SK-N-MC (cell line): ENCODE results near the gene NFRKB.

ENCODE experiments used
- DNase-seq: peaks from one replicate; pipeline ENCODE4 v3.0.0-alpha.2; 2011; ENCODE audit warnings: low read depth, low spot score
- H3K27ac ChIP-seq: fragments of 200-600 bp; sonication (generic); 2 replicates; pipeline ENCODE4 v1.5.1; 2016; ENCODE audit warnings: mixed run types
- H3K36me3 ChIP-seq: fragments of 200-600 bp; sonication (generic); 2 replicates; pipeline ENCODE4 v1.6.1; 2017; ENCODE audit warnings: antibody characterized with exemption, low read length, mixed read lengths; ENCODE audit not compliant: insufficient read depth
- H3K4me3 ChIP-seq: fragments of 200-600 bp; sonication (generic); 2 replicates; pipeline ENCODE4 v1.5.1; 2016
- H3K9ac ChIP-seq: fragments of 200-600 bp; sonication (generic); 2 replicates; pipeline ENCODE4 v1.8.0; 2017; ENCODE audit warnings: mixed run types, mixed read lengths; ENCODE audit not compliant: insufficient read length
- H3K9me3 ChIP-seq: fragments of 200-600 bp; sonication (generic); 2 replicates; pipeline ENCODE4 v1.6.1; 2017; ENCODE audit warnings: low read depth, mild to moderate bottlenecking, antibody characterized with exemption, low read length, moderate library complexity, mixed read lengths
- EZH2 ChIP-seq: fragments of 200-600 bp; sonication (generic); IDR thresholded peaks from one replicate; pipeline ENCODE4 v1.6.1; 2017; ENCODE audit warnings: antibody characterized with exemption
- FOXP2 ChIP-seq: optimal IDR thresholded peaks from 2 replicates; pipeline ENCODE3; 2011; ENCODE audit warnings: mild to moderate bottlenecking, moderate library complexity; ENCODE audit not compliant: insufficient read depth; ENCODE audit errors: extremely low read length, control extremely low read depth
- POLR2AphosphoS5 ChIP-seq: IDR thresholded peaks from 2 replicates; pipeline ENCODE4 v1.6.1; 2012; ENCODE audit warnings: mild to moderate bottlenecking, low read depth, low read length, borderline replicate concordance

The NFRKB gene

GRCh38 chr11:129917231-129917630 is 21.9 kb upstream of the NFRKB start:
- TF ChIP-seq POLR2AphosphoS5 = no peak
- no peak for TF ChIP-seq FOXP2
- TF ChIP-seq EZH2 = no peak
- Histone ChIP-seq H3K27ac (no peak overlapping the region), H3K4me3 (no peak overlapping the region), H3K36me3 (peaks cover 29% of the 10 kb centered on the region), H3K9me3 (no peaks in the 10 kb centered on the region), H3K9ac (no peak overlapping the region)
- no peak for DNase-seq

- Histone ChIP-seq H3K36me3 (peaks cover 36% of the 10 kb centered on the region), H3K27ac (no peak overlapping the region), H3K4me3 (no peak overlapping the region), H3K9ac (no peak overlapping the region), H3K9me3 (no peaks in the 10 kb centered on the region)
- no peak for DNase-seq
- TF ChIP-seq POLR2AphosphoS5 = no peak
- no peak for TF ChIP-seq FOXP2
- TF ChIP-seq EZH2 = no peak
Measured at GRCh38 chr11:129911298-129911697, 15.9 kb upstream of the NFRKB start.

DNA sequence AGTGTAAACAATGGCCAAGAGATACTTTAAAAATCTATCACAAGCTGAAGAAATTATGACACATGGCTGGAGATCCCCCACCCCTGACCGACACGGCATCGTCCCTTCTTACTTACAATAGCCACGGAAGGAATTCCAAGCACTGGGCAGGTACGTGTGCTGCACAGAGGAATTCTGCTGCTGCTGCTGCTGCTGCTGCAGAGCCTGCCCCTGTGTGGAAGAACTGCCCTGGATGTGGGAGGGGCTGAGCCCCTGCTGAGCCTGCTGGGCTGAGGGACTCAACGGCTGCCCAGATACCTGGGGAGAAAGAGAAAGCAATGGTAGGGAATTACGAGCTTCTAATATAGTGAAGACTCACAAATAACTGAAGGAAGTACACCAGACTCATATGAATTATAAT is 15.0 kb upstream of the NFRKB start:
- TF ChIP-seq FOXP2 (no peak), POLR2AphosphoS5 (no peak), EZH2 (no peak)
- H3K9me3 ChIP-seq = no peaks in the 10 kb centered on the region
- H3K36me3 ChIP-seq = peaks cover 34% of the 10 kb centered on the region
- no peak overlapping the region for H3K9ac ChIP-seq
- no peak overlapping the region for H3K27ac ChIP-seq
- DNase-seq = no peak
- no peak overlapping the region for H3K4me3 ChIP-seq

- peaks cover 22% of the 10 kb centered on the region for H3K36me3 ChIP-seq
- H3K9me3 ChIP-seq = no peaks in the 10 kb centered on the region
- no peak for TF ChIP-seq POLR2AphosphoS5
- no peak for TF ChIP-seq FOXP2
- TF ChIP-seq EZH2 = no peak
- no peak for DNase-seq
- no peak overlapping the region for H3K9ac ChIP-seq
- no peak overlapping the region for H3K4me3 ChIP-seq
- no peak overlapping the region for H3K27ac ChIP-seq
Measured at GRCh38 chr11:129905402-129905801, 10.0 kb upstream of the NFRKB start.

- Histone ChIP-seq H3K36me3 (peaks cover 21% of the 10 kb centered on the region), H3K9me3 (no peaks in the 10 kb centered on the region), H3K27ac (peak overlapping the region; percentile 10; the same call in 1 of the 2 replicates), H3K9ac (peak overlapping the region; percentile 91), H3K4me3 (peak overlapping the region; percentile 96)
- DNase-seq = no peak
- TF ChIP-seq POLR2AphosphoS5 (no peak), EZH2 (no peak), FOXP2 (no peak)
Measured at GRCh38 chr11:129896062-129896461, 684 bp upstream of the NFRKB start.

GRCh38 chr11:129894278-129895125 is 876 bp downstream of the NFRKB start:
- no peaks in the 10 kb centered on the region for H3K9me3 ChIP-seq
- no peak for DNase-seq
- peak overlapping the region; percentile 96 for H3K4me3 ChIP-seq
- TF ChIP-seq EZH2 (no peak), POLR2AphosphoS5 (no peak), FOXP2 (no peak)
- peaks cover 34% of the 10 kb centered on the region for H3K36me3 ChIP-seq
- H3K27ac ChIP-seq = no peak overlapping the region
- peak overlapping the region; percentile 91 for H3K9ac ChIP-seq

GRCh38 chr11:129888451-129888850 is 6.9 kb downstream of the NFRKB start:
- Histone ChIP-seq H3K9me3 (no peaks in the 10 kb centered on the region), H3K9ac (no peak overlapping the region), H3K36me3 (peaks cover 94% of the 10 kb centered on the region), H3K27ac (no peak overlapping the region), H3K4me3 (no peak overlapping the region)
- TF ChIP-seq POLR2AphosphoS5 = no peak
- no peak for TF ChIP-seq EZH2
- TF ChIP-seq FOXP2 = no peak
- DNase-seq = no peak

DNA sequence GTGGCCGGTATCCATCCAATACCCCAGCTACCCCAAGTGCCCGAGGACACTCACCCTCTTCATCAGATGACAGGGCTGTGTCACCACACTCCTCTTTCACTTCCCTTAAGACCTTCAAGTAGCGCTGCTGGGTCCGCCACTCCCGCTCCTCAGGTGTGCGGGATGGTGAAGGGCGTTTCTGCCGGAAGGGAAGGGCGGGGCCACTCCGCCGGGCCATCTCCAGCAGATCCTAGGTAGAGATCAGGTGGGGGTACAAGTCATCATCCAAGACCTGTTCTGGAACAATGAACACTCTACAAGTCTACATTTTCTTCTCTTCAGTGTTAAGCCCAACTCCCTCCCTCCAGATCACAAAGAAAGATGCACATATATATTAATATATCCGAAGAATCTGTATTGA is 10.0 kb downstream of the NFRKB start:
- Histone ChIP-seq H3K9me3 (no peaks in the 10 kb centered on the region), H3K27ac (no peak overlapping the region), H3K36me3 (peaks cover 99% of the 10 kb centered on the region), H3K4me3 (no peak overlapping the region), H3K9ac (no peak overlapping the region)
- DNase-seq = no peak
- TF ChIP-seq FOXP2 (no peak), EZH2 (no peak), POLR2AphosphoS5 (no peak)
